ENCODE results near the gene TOP3A.

DNA sequence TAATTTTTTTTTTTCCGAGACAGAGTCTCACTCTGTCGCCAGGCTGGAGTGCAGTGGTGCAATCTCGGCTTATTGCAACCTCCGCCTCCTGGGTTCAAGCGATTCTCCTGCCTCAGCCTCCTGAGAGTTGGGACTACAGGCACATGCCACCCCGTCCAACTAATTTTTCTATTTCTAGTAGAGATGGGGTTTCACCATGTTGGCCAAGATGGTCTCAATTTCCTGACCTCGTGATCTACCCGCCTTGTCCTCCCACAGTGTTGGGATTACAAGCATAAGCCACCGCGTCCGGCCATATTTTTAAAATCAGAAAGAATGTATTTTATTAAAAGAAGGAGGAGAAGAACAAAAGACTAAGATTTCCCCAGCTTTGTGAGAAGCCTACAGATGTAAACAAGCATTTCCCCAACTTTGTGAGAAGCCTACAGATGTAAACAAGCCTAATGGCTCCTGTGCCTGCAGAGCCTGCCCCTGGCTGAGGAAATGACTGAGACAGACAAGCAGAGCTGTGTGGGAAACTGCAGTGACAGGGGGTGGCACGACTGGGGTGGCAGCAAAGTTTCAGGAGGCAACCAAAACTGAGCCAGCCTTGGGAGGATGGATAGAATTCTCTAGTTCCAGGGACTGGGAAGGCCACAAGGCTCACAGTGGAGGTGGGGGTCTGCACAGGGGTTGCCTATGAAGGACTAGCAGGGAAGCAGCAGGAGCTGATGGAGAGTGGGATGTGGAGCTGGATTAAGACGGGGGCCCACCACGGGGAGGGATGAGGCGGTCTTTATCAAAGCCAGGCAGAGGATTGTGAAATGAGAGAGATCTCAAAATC lies 22.9 kb downstream of the TOP3A start:
- TF ChIP-seq, protein P1, sequence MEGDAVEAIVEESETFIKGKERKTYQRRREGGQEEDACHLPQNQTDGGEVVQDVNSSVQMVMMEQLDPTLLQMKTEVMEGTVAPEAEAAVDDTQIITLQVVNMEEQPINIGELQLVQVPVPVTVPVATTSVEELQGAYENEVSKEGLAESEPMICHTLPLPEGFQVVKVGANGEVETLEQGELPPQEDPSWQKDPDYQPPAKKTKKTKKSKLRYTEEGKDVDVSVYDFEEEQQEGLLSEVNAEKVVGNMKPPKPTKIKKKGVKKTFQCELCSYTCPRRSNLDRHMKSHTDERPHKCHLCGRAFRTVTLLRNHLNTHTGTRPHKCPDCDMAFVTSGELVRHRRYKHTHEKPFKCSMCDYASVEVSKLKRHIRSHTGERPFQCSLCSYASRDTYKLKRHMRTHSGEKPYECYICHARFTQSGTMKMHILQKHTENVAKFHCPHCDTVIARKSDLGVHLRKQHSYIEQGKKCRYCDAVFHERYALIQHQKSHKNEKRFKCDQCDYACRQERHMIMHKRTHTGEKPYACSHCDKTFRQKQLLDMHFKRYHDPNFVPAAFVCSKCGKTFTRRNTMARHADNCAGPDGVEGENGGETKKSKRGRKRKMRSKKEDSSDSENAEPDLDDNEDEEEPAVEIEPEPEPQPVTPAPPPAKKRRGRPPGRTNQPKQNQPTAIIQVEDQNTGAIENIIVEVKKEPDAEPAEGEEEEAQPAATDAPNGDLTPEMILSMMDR (IDR thresholded peaks at IDR 0.05), result no peak
- TF ChIP-seq POLR2A (IDR thresholded peaks at IDR 0.05), result no peak
